NB4 (cell line): ENCODE data around the gene MYD88.

Source experiments
- DNase-seq: peaks from one replicate; pipeline ENCODE4 v3.0.0; 2010; ENCODE audit warnings: low read depth
- H3K4me3 ChIP-seq: one replicate; pipeline ENCODE4 v1.5.1; 2011; ENCODE audit warnings: mild to moderate bottlenecking, low read depth, low read length, moderate library complexity
- MYC ChIP-seq: IDR thresholded peaks from 2 replicates; pipeline ENCODE4 v1.6.1; 2011; ENCODE audit warnings: low read depth, low read length
- POLR2A ChIP-seq: IDR thresholded peaks from 2 replicates; pipeline ENCODE4 v1.6.1; 2011; ENCODE audit warnings: mild to moderate bottlenecking; ENCODE audit not compliant: insufficient read length; ENCODE audit errors: extremely low read depth
- TF ChIP-seq, protein P1 (sequence below): IDR thresholded peaks from one replicate; pipeline ENCODE4 v1.5.1; 2012; ENCODE audit warnings: low read depth, low read length
- TF ChIP-seq, protein P2 (sequence below): IDR thresholded peaks from 2 replicates; pipeline ENCODE4 v1.6.1; 2011; ENCODE audit warnings: low read depth, low read length

Gene MYD88

DNA sequence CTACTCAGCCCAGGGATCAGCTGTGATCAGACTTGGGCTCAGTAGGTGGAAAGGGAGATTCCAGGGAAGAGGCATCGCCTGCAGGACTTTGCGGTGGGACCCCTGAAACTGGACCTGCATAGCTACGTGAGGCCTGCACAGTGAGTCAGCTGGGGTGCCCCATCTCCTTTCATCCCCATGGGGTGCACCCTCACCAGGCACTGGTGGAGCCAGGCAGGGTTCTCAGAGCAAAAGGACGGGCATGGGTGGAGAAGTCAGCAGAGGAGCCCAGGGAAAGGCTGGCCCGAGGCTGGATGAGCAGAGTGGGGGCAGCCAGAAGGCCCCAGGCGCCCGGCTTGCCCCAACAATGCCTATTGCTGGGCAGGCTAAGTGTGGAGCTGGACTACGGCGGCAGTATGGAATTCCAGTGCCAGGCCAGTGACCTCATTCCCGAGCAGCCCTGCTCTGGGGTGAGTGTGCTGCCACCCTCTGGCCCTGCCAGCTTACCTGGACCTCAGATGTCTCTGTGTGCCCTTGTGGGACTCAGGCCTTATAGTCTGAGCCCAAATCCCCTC lies 21.2 kb upstream of the MYD88 start:
- no peak overlapping the region for H3K4me3 ChIP-seq
- no peak for DNase-seq
- TF ChIP-seq, protein P1, sequence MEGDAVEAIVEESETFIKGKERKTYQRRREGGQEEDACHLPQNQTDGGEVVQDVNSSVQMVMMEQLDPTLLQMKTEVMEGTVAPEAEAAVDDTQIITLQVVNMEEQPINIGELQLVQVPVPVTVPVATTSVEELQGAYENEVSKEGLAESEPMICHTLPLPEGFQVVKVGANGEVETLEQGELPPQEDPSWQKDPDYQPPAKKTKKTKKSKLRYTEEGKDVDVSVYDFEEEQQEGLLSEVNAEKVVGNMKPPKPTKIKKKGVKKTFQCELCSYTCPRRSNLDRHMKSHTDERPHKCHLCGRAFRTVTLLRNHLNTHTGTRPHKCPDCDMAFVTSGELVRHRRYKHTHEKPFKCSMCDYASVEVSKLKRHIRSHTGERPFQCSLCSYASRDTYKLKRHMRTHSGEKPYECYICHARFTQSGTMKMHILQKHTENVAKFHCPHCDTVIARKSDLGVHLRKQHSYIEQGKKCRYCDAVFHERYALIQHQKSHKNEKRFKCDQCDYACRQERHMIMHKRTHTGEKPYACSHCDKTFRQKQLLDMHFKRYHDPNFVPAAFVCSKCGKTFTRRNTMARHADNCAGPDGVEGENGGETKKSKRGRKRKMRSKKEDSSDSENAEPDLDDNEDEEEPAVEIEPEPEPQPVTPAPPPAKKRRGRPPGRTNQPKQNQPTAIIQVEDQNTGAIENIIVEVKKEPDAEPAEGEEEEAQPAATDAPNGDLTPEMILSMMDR: no peak
- TF ChIP-seq MYC (no peak), POLR2A (no peak)
- TF ChIP-seq, protein P2, sequence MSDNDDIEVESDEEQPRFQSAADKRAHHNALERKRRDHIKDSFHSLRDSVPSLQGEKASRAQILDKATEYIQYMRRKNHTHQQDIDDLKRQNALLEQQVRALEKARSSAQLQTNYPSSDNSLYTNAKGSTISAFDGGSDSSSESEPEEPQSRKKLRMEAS: no peak

DNA sequence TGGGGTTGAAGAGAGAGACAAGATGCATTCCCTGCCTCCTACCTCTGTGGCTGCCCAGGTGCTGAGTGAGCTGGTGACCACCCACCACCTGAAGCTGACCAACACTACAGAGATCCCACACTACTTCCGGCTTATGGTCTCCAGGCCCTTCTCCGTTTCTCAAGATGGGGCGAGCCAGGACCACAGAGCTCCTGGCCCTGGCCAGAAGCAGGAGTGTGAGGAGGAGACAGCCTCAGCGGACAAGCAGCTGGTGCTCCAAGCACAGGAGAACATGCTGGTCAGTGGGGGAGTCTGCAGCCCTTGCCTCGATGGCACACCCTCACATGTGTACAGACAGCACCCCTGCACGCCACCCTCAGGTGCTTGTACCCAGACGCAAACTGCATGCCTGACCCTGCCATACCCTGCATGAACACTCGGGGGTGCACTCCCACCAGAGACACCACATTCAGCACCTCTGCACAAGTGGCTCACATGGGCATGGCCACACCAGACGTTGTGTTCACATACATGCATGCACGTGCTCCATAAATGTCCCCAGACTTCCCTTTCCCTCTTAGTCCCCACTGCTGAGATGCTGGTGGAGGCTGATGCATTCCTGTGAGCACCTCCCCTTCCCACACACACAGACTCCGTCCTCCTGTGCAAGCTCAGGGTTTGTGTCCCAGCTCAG lies 20.6 kb upstream of the MYD88 start:
- no peak overlapping the region for H3K4me3 ChIP-seq
- peak; percentile 12 for TF ChIP-seq POLR2A
- TF ChIP-seq, protein P2: peak; percentile 96
- TF ChIP-seq, protein P1: peak; percentile 76
- TF ChIP-seq MYC: peak; percentile 96
- DNase-seq: peak; percentile 83

DNA sequence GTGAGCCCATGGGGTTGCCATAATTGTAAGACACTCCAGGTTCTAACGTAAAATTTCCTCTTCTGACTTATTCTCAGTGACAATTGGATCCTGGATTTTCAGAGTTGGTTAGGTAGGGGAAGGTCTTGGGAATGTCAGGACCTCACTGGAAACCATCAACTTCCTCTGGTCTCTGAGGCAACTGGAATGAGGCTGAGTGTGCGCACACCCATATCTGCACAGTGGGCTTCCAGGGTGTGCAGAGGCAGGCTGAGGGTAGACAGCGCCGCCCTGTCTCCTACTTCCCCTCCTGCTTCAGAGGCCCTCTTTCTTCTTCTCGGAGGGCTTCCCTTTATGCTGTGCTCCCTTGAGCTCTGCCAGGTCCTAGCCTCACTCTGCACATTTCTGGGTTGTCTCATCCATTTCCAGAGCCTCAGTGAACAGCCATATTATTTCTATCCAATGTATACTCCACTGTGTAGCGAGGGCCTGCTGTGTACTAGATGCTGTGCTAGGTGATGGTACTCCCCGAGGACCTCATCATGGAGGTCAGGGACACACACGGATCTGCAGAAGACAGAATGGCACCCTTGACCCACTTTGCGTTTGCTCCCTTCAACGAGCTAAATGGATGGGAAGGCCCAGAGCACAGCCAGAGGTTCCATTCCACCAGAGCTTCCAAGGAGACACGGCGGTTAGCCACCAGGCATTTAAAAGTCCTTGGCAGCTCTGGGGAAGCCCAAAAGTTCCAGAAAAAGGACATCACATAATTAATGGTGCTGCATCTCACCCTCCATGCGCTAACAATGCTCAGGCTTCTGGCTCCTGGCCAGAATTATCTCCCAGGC lies 19.8 kb upstream of the MYD88 start:
- TF ChIP-seq, protein P2: no peak
- TF ChIP-seq, protein P1: no peak
- TF ChIP-seq MYC: no peak
- no peak for TF ChIP-seq POLR2A
- no peak overlapping the region for H3K4me3 ChIP-seq
- no peak for DNase-seq

DNA sequence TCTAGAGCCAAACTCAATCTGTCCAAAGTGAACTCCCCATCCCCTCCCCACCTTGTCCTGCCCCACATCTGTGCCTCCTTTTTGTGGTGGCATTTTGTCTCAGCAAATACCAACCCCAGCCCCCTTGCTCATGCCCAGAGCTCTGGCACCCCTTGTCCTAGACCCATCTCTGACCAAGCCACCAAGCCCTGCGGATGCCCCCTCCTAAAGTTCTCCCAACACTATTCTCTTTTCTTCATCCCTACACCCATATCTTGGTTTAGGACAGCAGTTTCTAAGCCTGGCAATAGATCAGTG lies 19.3 kb upstream of the MYD88 start:
- no peak overlapping the region for H3K4me3 ChIP-seq
- no peak for DNase-seq
- TF ChIP-seq MYC: no peak
- TF ChIP-seq, protein P1: no peak
- TF ChIP-seq, protein P2: no peak
- no peak for TF ChIP-seq POLR2A

DNA sequence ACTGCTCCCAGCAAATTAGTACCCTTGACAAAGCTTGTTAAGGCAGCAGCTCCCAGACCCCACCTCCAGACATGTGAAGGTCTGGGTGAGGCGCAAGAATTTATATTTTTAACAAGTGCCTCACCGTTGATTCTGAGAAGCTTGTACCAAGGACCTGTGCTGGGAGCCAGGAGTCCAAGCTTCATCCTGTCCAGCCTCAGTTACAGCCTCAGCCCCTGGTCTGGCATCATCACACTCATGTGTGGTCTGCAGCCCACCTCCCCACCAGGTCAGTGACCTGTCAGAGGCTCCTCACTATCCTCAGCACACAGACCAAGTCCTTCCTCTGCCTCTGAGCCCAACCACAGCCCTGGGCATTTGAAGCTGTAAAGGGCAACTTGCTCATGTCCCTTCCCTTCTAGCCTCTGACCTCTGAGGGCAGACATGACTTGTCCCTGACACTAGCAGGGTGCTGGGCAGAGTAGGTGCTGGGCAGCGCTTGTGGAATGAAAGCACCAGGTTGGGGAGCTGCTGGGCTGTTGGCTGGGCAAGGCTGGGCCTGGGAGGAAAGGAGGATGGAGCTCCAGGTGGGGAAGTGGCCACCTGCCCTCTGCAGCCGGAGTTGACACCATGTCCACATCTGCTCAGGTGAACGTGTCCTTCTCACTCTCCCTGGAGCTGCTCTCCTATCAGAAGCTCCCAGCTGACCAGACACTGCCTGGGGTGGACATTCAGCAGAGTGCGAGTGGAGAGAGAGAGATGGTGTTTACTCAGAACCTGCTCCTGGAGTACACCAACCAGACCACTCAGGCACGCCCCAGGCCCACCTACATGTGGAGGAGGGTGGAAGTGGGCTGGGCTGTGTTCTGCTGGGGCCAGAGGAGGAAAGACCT lies 18.4 kb upstream of the MYD88 start:
- no peak overlapping the region for H3K4me3 ChIP-seq
- DNase-seq: no peak
- TF ChIP-seq, protein P1: no peak
- no peak for TF ChIP-seq MYC
- TF ChIP-seq POLR2A: no peak
